A673 (cell line): ENCODE measurements around the gene DHRS7C. TPM values are rescaled to one million over a fixed set of nuclear protein-coding genes. Genes with fewer than 3 reads are reported as not detected.

Experiments used
- BruUV-seq: library from RNA; stranded (reverse); fragments of 400-500 nt; replicated peaks from 2 replicates; lab custom pipeline; 2021; lab: Mats Ljungman, UMichigan
- CTCF ChIA-PET: fragments of 300-600 bp; sonication (Branson Sonifier 250); formaldehyde crosslinking; loops from one replicate; lab custom pipeline; 2022; ENCODE audit warnings: antibody characterized with exemption; lab: Charles Lee
- POLR2A ChIA-PET: fragments of 300-600 bp; sonication (Branson Sonifier 250); formaldehyde crosslinking; loops from one replicate; lab custom pipeline; 2022; ENCODE audit warnings: antibody characterized with exemption; ENCODE audit not compliant: low non-redundant PET; lab: Charles Lee
- DNase-seq: peaks from one replicate; pipeline ENCODE4 v3.0.0-alpha.2; 2015; ENCODE audit warnings: low spot score
- H3K27ac ChIP-seq: fragments of 200-600 bp; sonication (generic); 2 replicates; pipeline ENCODE4 v1.5.1; 2016; ENCODE audit warnings: mixed run types, low read depth, mild to moderate bottlenecking, mixed read lengths, antibody characterized with exemption, low read length; ENCODE audit not compliant: poor library complexity, severe bottlenecking
- H3K27me3 ChIP-seq: fragments of 200-600 bp; sonication (generic); replicated peaks from 2 replicates; pipeline ENCODE4 v1.6.1; 2017; ENCODE audit warnings: mixed run types, low read depth, mild to moderate bottlenecking, mixed read lengths, antibody characterized with exemption, low read length; ENCODE audit not compliant: insufficient read depth, poor library complexity
- H3K36me3 ChIP-seq: fragments of 200-600 bp; sonication (generic); 2 replicates; pipeline ENCODE4 v1.6.1; 2016; ENCODE audit warnings: mixed run types, mild to moderate bottlenecking, mixed read lengths, antibody characterized with exemption, low read length; ENCODE audit not compliant: insufficient read depth, poor library complexity, severe bottlenecking
- H3K4me1 ChIP-seq: fragments of 200-600 bp; sonication (generic); 2 replicates; pipeline ENCODE4 v1.6.1; 2017; ENCODE audit warnings: mixed run types, mild to moderate bottlenecking, mixed read lengths, antibody characterized with exemption, low read length; ENCODE audit not compliant: insufficient read depth, poor library complexity, severe bottlenecking
- H3K4me3 ChIP-seq: fragments of 200-600 bp; sonication (generic); 2 replicates; pipeline ENCODE4 v1.5.1; 2016; ENCODE audit warnings: low read depth, mixed run types, mild to moderate bottlenecking, mixed read lengths, low read length; ENCODE audit not compliant: poor library complexity, severe bottlenecking
- H3K9me3 ChIP-seq: fragments of 200-600 bp; sonication (generic); 2 replicates; pipeline ENCODE4 v1.6.1; 2016; ENCODE audit warnings: mixed run types, low read depth, mild to moderate bottlenecking, mixed read lengths, antibody characterized with exemption, low read length; ENCODE audit not compliant: poor library complexity, severe bottlenecking
- EZH2 ChIP-seq: fragments of 200-600 bp; sonication (generic); IDR thresholded peaks from 2 replicates; pipeline ENCODE4 v1.6.1; 2017; ENCODE audit warnings: borderline replicate concordance, low read depth, mild to moderate bottlenecking, mixed read lengths, antibody characterized with exemption, low read length; ENCODE audit not compliant: poor library complexity, severe bottlenecking
- intact Hi-C: fragments of 100-400 bp; cut with micrococcal nuclease; formaldehyde crosslinking; loops from one replicate; pipeline ENCODE4 v1.10.0; 2022; ENCODE audit not compliant: unreplicated experiment
- total RNA-seq: library from RNA; stranded (reverse); gene quantifications from 2 replicates; pipeline ENCODE4 v1.2.3, GENCODE V29; 2021
- TF ChIP-seq, protein P1 (sequence below): fragments of 300-800, 200-600 bp; sonication (generic); conservative IDR thresholded peaks from 2 replicates; pipeline ENCODE4 v1.5.1; 2017; ENCODE audit warnings: low read depth, mild to moderate bottlenecking, antibody characterized with exemption, low read length, moderate library complexity, mixed read lengths

Gene DHRS7C
- total RNA-seq, 1 experiment from 2014 or later, result not detected

DNA sequence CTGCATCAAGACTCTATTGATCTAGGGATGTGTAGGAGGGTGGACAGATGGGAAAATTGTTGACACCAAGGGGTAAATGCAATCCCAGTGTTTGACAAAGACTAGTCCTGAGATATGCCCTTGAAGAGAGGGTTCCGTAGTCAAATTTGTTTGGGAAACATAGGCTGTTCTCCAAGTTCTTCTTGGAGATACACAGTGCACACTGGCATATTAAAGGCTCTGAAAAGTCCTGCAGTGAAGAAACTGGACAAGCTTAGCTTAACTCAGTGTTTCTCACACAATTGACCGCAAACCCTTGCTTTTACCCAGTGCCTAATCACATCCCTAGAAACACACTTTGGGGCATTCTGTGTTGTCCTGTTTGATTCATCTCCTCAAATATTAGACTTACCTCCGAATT, 10.8 kb downstream of the DHRS7C start:
- Histone ChIP-seq H3K4me3 (no peak overlapping the region), H3K27me3 (peaks cover 57% of the 10 kb centered on the region), H3K27ac (no peak overlapping the region), H3K36me3 (no peaks in the 10 kb centered on the region), H3K4me1 (no peaks in the 10 kb centered on the region), H3K9me3 (no peaks in the 10 kb centered on the region)
- TF ChIP-seq EZH2, result no peak
- TF ChIP-seq, protein P1, sequence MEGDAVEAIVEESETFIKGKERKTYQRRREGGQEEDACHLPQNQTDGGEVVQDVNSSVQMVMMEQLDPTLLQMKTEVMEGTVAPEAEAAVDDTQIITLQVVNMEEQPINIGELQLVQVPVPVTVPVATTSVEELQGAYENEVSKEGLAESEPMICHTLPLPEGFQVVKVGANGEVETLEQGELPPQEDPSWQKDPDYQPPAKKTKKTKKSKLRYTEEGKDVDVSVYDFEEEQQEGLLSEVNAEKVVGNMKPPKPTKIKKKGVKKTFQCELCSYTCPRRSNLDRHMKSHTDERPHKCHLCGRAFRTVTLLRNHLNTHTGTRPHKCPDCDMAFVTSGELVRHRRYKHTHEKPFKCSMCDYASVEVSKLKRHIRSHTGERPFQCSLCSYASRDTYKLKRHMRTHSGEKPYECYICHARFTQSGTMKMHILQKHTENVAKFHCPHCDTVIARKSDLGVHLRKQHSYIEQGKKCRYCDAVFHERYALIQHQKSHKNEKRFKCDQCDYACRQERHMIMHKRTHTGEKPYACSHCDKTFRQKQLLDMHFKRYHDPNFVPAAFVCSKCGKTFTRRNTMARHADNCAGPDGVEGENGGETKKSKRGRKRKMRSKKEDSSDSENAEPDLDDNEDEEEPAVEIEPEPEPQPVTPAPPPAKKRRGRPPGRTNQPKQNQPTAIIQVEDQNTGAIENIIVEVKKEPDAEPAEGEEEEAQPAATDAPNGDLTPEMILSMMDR, result no peak
- POLR2A ChIA-PET, result no interaction called here
- CTCF ChIA-PET, result no interaction called here
- no peak for DNase-seq
- no TSS peak for BruUV-seq
- intact Hi-C loops, result no loop called here

DNA sequence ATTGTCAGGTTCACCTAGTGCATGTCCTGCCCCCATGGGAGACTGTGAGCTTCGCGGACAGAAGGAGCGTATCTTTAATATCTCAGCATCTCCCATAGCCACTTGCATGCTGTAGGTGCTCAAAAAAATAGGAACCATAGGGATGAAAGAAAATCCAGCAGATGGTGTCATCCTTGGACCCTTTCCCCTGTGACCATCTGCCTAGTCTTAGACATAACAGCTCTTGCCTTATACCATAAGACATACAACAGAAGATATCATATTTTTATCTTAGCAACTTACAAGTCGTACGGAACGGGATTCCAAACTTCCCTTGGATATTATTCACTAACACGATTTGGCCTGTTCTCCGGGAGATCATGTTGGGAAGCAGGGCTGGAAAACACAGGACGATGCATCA, 14.5 kb downstream of the DHRS7C start:
- Histone ChIP-seq H3K27ac (no peak overlapping the region), H3K36me3 (no peaks in the 10 kb centered on the region), H3K4me1 (no peaks in the 10 kb centered on the region), H3K9me3 (no peaks in the 10 kb centered on the region), H3K4me3 (no peak overlapping the region), H3K27me3 (peaks cover 48% of the 10 kb centered on the region)
- TF ChIP-seq, protein P1, result no peak
- TF ChIP-seq EZH2, result no peak
- intact Hi-C loops, result no loop called here
- ChIA-PET CTCF (no interaction called here), POLR2A (no interaction called here)
- no TSS peak for BruUV-seq
- no peak for DNase-seq

DNA sequence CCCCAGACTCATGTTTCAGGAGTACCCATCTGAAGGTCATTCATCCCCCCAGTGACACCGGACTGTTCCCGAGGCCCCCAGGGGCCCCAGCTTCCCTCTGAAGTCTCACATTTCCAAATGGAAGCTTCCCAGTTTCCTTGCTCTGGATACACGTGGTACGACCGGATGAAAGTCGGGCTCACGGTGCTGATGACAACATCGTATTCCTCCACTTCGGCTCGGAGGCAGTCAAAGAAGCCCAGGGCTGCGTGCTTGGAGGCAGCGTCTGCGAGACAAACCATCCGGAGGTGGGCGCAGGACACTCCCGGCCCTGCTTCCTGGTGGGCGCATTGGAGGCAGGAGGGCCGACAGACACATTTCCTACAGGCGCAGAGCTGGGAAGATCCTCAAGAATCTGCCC, 18.7 kb downstream of the DHRS7C start:
- no peak for TF ChIP-seq EZH2
- TF ChIP-seq, protein P1, result no peak
- CTCF ChIA-PET, result interaction anchor here (0.6 kb wide), 1 partner anchor 196 kb away, joined by 4 read pairs; no protein-coding TSS in a partner anchor
- no peak for DNase-seq
- no peaks in the 10 kb centered on the region for H3K9me3 ChIP-seq
- H3K27me3 ChIP-seq, result peaks cover 24% of the 10 kb centered on the region
- no peaks in the 10 kb centered on the region for H3K36me3 ChIP-seq
- H3K4me1 ChIP-seq, result no peaks in the 10 kb centered on the region
- no TSS peak for BruUV-seq
- POLR2A ChIA-PET, result no interaction called here
- H3K27ac ChIP-seq, result no peak overlapping the region
- H3K4me3 ChIP-seq, result no peak overlapping the region
- intact Hi-C loops, result no loop called here
